CD14-positive monocyte (primary cell): ENCODE measurements around the gene PCNT. TPM values are rescaled to one million over a fixed set of nuclear protein-coding genes. Genes with fewer than 3 reads are reported as not detected.

Experiments used
- DNase-seq, 3 donors: peaks; one replicate each; pipeline ENCODE4 v3.0.0-alpha.2; 2011 to 2022
- H2AFZ ChIP-seq: 2 replicates; pipeline ENCODE4 v1.6.0; 2012; ENCODE audit warnings: mild to moderate bottlenecking, low read depth, low read length, inconsistent platforms; ENCODE audit not compliant: insufficient read depth, poor library complexity, severe bottlenecking
- H3K27ac ChIP-seq, 2 donors: 1 replicate in 1 of 2; 2 replicates in 1 of 2; pipeline ENCODE4 v1.5.1; 2012 to 2013; ENCODE audit warnings: low read length in 2 of 2, control low read depth in 1 of 2, inconsistent platforms in 1 of 2, low read depth in 1 of 2, mild to moderate bottlenecking in 1 of 2
- H3K27me3 ChIP-seq, 2 donors: one replicate each; pipeline versions ENCODE4 v1.6.0 to v1.6.1; 2011 to 2013; ENCODE audit warnings: low read length in 2 of 2; ENCODE audit not compliant: control insufficient read depth in 2 of 2, insufficient read depth in 2 of 2
- H3K36me3 ChIP-seq, 2 donors: replicated peaks in 1 of 2; 1 replicate in 1 of 2; 2 replicates in 1 of 2; pipeline versions ENCODE4 v1.5.1 to v1.6.1; 2012 to 2013; ENCODE audit warnings: low read length in 2 of 2, control low read depth in 1 of 2, inconsistent platforms in 1 of 2, mild to moderate bottlenecking in 1 of 2; ENCODE audit not compliant: insufficient read depth in 2 of 2, control insufficient read depth in 1 of 2
- H3K4me1 ChIP-seq, 2 donors: 1 replicate in 1 of 2; 2 replicates in 1 of 2; pipeline versions ENCODE4 v1.5.1 to v1.6.1; 2012 to 2013; ENCODE audit warnings: low read length in 2 of 2, control low read depth in 1 of 2, inconsistent platforms in 1 of 2, mild to moderate bottlenecking in 1 of 2, moderate library complexity in 1 of 2; ENCODE audit not compliant: insufficient read depth in 2 of 2, control insufficient read depth in 1 of 2
- H3K4me2 ChIP-seq: replicated peaks from 2 replicates; pipeline ENCODE3; 2012; ENCODE audit warnings: low read length, moderate library complexity, mild to moderate bottlenecking; ENCODE audit not compliant: poor library complexity, severe bottlenecking; ENCODE audit errors: extremely low read depth
- H3K4me3 ChIP-seq, 3 experiments: fragments of 200-600 bp in 1 of 3; sonication (generic) in 1 of 3; replicated peaks in 1 of 3; 1 replicate in 2 of 3; 2 replicates in 1 of 3; pipeline ENCODE4 v1.5.1; 2011 to 2013; ENCODE audit warnings: low read length in 3 of 3, mild to moderate bottlenecking in 3 of 3, control low read depth in 2 of 3, low read depth in 2 of 3, inconsistent platforms in 1 of 3, moderate library complexity in 1 of 3
- H3K79me2 ChIP-seq: 2 replicates; pipeline ENCODE4 v1.6.0; 2012; ENCODE audit warnings: mild to moderate bottlenecking, control low read depth, inconsistent platforms, low read length, moderate library complexity; ENCODE audit not compliant: insufficient read depth
- H3K9ac ChIP-seq: 2 replicates; pipeline ENCODE4 v1.6.0; 2017; ENCODE audit warnings: low read length, mild to moderate bottlenecking; ENCODE audit not compliant: insufficient read depth, poor library complexity, severe bottlenecking
- H3K9me3 ChIP-seq, 2 donors: replicated peaks in 1 of 2; 1 replicate in 1 of 2; 2 replicates in 1 of 2; pipeline versions ENCODE4 v1.5.1 to v1.6.1; 2012 to 2013; ENCODE audit warnings: low read length in 2 of 2, control low read depth in 1 of 2; ENCODE audit not compliant: control insufficient read depth in 1 of 2, insufficient read depth in 1 of 2
- H4K20me1 ChIP-seq: 2 replicates; pipeline ENCODE4 v1.6.0; 2012; ENCODE audit warnings: mild to moderate bottlenecking, low read length, control low read depth, moderate library complexity; ENCODE audit not compliant: insufficient read depth
- H3K27ac Mint-ChIP-seq, 7 donors: one replicate each; pipeline ENCODE4 v1.8.0; 2020; ENCODE audit warnings: mild to moderate bottlenecking in 7 of 7, mixed read lengths in 7 of 7, moderate library complexity in 6 of 7, inconsistent platforms in 2 of 7
- H3K27me3 Mint-ChIP-seq, 3 donors: one replicate each; pipeline ENCODE4 v1.8.0; 2021 to 2022; ENCODE audit warnings: low read depth in 3 of 3, mild to moderate bottlenecking in 3 of 3, mixed read lengths in 3 of 3, moderate library complexity in 3 of 3, inconsistent platforms in 1 of 3
- H3K36me3 Mint-ChIP-seq, 2 donors: one replicate each; pipeline ENCODE4 v1.8.0; 2020; ENCODE audit warnings: mixed read lengths in 2 of 2, inconsistent platforms in 1 of 2, mild to moderate bottlenecking in 1 of 2
- H3K4me1 Mint-ChIP-seq: one replicate; pipeline ENCODE4 v1.8.0; 2020; ENCODE audit warnings: mild to moderate bottlenecking, mixed read lengths
- H3K4me3 Mint-ChIP-seq, 2 donors: one replicate each; pipeline ENCODE4 v1.8.0; 2020; ENCODE audit warnings: mild to moderate bottlenecking in 2 of 2, mixed read lengths in 2 of 2, moderate library complexity in 1 of 2
- H3K9me3 Mint-ChIP-seq, 7 donors: one replicate each; pipeline ENCODE4 v1.8.0; 2020 to 2022; ENCODE audit warnings: mixed read lengths in 7 of 7, mild to moderate bottlenecking in 6 of 7, moderate library complexity in 6 of 7, inconsistent platforms in 2 of 7
- CTCF ChIP-seq: fragments of 200-600 bp; IDR thresholded peaks from one replicate; pipeline ENCODE4 v1.8.0; 2022; ENCODE audit warnings: antibody characterized with exemption, mild to moderate bottlenecking
- WGBS: methylation state at CpG from one replicate; pipeline ENCODE4 v1.1.5; 2013; ENCODE audit warnings: missing lambda C conversion rate; ENCODE audit not compliant: insufficient coverage; 5-methylcytosine and 5-hydroxymethylcytosine counted together
- intact Hi-C, 2 donors: fragments of 100-400 bp; cut with micrococcal nuclease; formaldehyde crosslinking; loops; one replicate each; pipeline versions ENCODE4 v1.15.0 to v1.15.1; 2023
- polyA plus RNA-seq, 3 donors: library from polyadenylated mRNA; depleted of rRNA in 1 of 3; unstranded in 2 of 3; stranded (reverse) in 1 of 3; fragments of 300-500 nt in 2 of 3; fragments of >200 nt in 1 of 3; fragmentation: Illumina TruSeq in 2 of 3; gene quantifications; 1 replicate in 2 of 3; 2 replicates in 1 of 3; pipeline ENCODE4 v1.2.3, GENCODE V29; 2012 to 2021

The PCNT gene
- polyA plus RNA-seq, 3 donors, result 4.2 to 16.3 (median 5.1) TPM

- Histone ChIP-seq H3K4me1 (peaks cover 25 to 45% of the 10 kb centered on the region in 2 donors), H3K4me2 (peak within 1 kb of the TSS; percentile 88), H3K9ac (peak within 1 kb of the TSS; percentile 84), H3K27ac (peak within 1 kb of the TSS; percentile 88 to 93), H2AFZ (peak within 1 kb of the TSS; percentile 93), H3K36me3 (peaks cover 0 to 18% of the 10 kb centered on the region in 2 donors), H4K20me1 (peaks cover 25% of the 10 kb centered on the region), H3K79me2 (peaks cover 89% of the 10 kb centered on the region), H3K9me3 (no peaks in the 10 kb centered on the region), H3K4me3 (peak within 1 kb of the TSS; percentile 88 to 99 (median 96)), H3K27me3 (no peaks in the 10 kb centered on the region)
- TF ChIP-seq CTCF, result no peak
- H3K36me3 Mint-ChIP-seq, result peaks cover 12 to 15% of the 10 kb centered on the region in 2 donors
- intact Hi-C loops, result loop anchor here (5.0 kb wide), 2 partner anchors 136 to 271 kb away; partner anchors contain the start of genes C21orf58 (in 1 of the 2) and PCNT (in 1 of the 2)
- under 1% methylated on average over 91 of the region's 91 CpGs for WGBS
- H3K4me1 Mint-ChIP-seq, result peaks cover 51% of the 10 kb centered on the region
- H3K27me3 Mint-ChIP-seq, result peaks cover 0 to 3% (median 0%) of the 10 kb centered on the region in 3 donors
- peak; percentile 93 to 97 (median 97) for DNase-seq
- H3K27ac Mint-ChIP-seq, result peak within 1 kb of the TSS; percentile 87 to 98 (median 93)
- no peaks in the 10 kb centered on the region for H3K9me3 Mint-ChIP-seq
- H3K4me3 Mint-ChIP-seq, result peak within 1 kb of the TSS; percentile 91 to 93
Measured at GRCh38 chr21:46458315-46459023, 134.5 kb downstream of the PCNT start, which contains the start of gene DIP2A. Gene DIP2A, plus strand, starts transcription at chr21:46458891. Its CDS starts 241 bp downstream, at chr21:46459132.

GRCh38 chr21:46459024-46459355, 135.0 kb downstream of the PCNT start:
- H2AFZ ChIP-seq, result peak overlapping the region; percentile 79
- peak overlapping the region; percentile 88 for H3K4me2 ChIP-seq
- Mint-ChIP-seq H3K36me3 (peaks cover 12 to 18% of the 10 kb centered on the region in 2 donors), H3K27ac (peak overlapping the region in 3 of 7 donors; percentile 32 to 66 (median 54)), H3K4me3 (peak overlapping the region; percentile 82 to 85), H3K27me3 (peaks cover 0 to 2% (median 0%) of the 10 kb centered on the region in 3 donors), H3K4me1 (peaks cover 51% of the 10 kb centered on the region), H3K9me3 (no peaks in the 10 kb centered on the region)
- H3K9me3 ChIP-seq, result no peaks in the 10 kb centered on the region
- DNase-seq, result no peak
- H3K4me1 ChIP-seq, result peaks cover 25 to 45% of the 10 kb centered on the region in 2 donors
- peak overlapping the region in 1 of 2 donors; percentile 77 for H3K27ac ChIP-seq
- H3K4me3 ChIP-seq, result peak overlapping the region; percentile 65 to 99 (median 88)
- no peak for TF ChIP-seq CTCF
- H3K9ac ChIP-seq, result peak overlapping the region; percentile 84
- H3K79me2 ChIP-seq, result peaks cover 87% of the 10 kb centered on the region
- under 1% methylated on average over 27 of the region's 36 CpGs for WGBS
- H3K27me3 ChIP-seq, result no peaks in the 10 kb centered on the region
- H3K36me3 ChIP-seq, result peaks cover 0 to 19% of the 10 kb centered on the region in 2 donors
- intact Hi-C loops, result loop anchor here (5.0 kb wide), 2 partner anchors 137 to 272 kb away; partner anchors contain the start of genes C21orf58 (in 1 of the 2) and PCNT (in 1 of the 2)
- H4K20me1 ChIP-seq, result peaks cover 25% of the 10 kb centered on the region
